M059J (cell line): ENCODE measurements around the gene RTCA. TPM values are rescaled to one million over a fixed set of nuclear protein-coding genes. Genes with fewer than 3 reads are reported as not detected.
"Not testable (repeated sequence)": the region's sequence is repeated elsewhere in the genome, so short reads cannot be mapped to it uniquely, and the experiment has no call there.

Experiments used
- DNase-seq: peaks from one replicate; pipeline ENCODE4 v3.0.0-alpha.2; 2012; ENCODE audit warnings: low read depth
- total RNA-seq: library from RNA; depleted of rRNA; stranded (reverse); fragments of >200 nt; shearing (Covaris generic); gene quantifications from 2 replicates; pipeline ENCODE4 v1.2.3, GENCODE V29; 2014; rRNA removed

Gene RTCA
- 45.5 and 52.7 TPM in 2 replicates for total RNA-seq

- DNase-seq = peak; percentile 97
These were observed at the start of gene RTCA for GRCh38 chr1:100265931-100266740. Gene RTCA, plus strand, starts transcription at chr1:100266216. Its CDS starts 160 bp downstream, at chr1:100266376.

DNA sequence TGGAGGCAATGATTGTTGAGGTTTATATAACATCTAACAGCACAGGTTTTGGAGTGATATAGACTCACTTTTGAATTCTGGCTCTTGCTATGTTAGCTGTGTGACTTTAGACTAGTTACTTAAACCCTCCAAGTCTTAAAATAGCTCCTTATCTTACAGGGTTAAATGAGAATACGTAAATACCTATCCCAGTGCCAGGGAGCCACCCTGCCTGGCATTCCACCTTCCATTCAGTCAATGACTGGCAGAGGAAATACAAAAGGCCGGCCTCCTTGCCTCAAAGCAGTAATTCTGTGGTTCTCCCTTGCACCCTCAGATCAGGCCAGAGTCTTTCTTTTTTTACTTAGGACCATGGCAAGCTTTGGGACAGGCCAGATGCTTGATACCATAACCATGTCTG, 48.2 kb upstream of the RTCA start:
- no peak for DNase-seq

DNA sequence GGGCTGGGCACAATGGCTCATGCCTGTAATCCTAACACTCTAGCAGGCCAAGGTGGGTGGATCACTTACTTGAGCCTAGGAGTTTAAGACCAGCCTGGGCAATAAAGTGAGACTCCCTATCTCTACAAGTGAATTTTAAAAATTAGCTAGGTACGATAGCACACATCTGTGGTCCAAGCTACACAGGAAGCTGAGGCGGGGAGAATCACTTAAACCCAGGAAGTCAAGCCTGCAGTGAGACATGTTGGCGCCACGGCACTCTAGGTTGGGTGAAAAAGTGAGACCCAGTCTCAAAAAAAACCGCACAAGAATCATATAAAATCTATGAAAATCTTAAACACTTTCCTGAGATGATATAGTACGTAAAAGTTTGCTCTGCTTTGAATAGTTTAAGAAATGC, 46.6 kb upstream of the RTCA start:
- no peak for DNase-seq

- peak; percentile 12 for DNase-seq
These were observed 46.1 kb upstream of the RTCA start for GRCh38 chr1:100219883-100220282.

DNA sequence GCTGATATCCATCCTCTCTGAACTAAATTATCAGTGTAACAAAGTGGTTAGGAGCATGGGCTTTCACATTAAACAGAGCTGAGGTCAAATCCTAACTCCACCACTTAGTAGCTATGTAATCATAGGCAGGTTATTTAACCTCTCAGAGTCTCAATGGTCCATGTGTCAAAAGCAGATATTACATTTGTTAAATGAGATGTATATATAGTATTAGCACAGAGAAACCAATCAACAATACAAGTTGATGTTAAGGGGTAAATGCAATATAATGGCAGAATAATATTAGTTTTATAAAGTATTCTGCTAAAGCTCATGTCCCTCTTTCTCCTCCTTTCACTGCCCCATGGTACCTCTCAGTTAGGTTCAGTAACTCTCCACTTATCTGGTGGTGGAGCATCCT, 43.6 kb upstream of the RTCA start:
- DNase-seq = no peak

DNA sequence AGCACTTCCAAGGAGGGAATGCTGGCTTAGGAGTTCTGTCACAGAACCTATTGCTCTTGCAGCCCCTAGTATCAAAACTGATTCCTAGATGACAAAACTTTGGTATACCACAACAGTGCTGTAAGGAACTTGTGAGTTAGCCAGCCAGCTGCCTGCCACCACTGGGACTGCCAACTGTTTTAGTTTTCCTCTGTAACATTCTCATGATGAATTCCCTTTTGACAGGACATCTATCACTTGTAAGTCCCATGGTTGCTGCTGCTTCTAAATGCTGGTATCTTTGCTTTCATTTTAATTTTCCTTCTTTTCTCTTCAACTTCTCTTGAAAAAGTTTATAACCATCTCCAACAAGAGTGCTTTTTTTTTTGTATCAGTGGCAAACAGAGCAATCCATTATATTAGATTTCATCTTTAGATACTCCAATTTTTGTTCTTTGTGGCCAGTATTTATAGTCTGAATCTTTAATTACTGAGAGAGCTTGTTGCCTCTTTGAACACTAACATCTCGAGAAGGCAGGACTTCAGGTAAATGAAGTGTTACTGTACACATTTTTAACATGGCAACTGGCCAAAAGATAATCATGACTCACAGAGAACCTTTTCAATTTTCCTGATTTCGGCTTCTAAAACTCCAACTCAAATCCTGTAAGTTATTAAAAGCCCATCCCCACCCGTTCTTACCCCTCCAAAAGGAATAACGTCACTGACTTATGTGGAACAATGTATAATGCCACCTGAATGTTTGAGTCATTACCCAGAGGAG, 36.2 kb upstream of the RTCA start:
- DNase-seq = no peak

DNA sequence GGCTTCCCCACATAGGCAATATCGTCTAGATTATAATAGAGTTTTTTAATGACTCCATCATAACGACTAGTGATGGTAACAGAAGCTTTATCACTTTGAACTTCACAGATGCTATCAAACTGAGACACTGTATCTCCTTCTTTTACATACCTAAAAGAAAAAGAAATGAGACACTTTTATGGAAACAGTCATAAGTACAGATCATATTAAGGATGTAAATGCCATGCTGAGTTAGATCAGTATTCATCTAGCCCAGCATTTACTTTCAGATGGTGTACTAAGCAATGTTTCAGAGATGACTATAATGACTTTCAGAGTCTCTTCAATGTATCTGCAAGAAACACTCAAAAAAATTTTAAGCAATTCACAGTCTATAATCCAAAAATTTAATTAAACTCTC, 35.3 kb upstream of the RTCA start:
- DNase-seq = no peak

DNA sequence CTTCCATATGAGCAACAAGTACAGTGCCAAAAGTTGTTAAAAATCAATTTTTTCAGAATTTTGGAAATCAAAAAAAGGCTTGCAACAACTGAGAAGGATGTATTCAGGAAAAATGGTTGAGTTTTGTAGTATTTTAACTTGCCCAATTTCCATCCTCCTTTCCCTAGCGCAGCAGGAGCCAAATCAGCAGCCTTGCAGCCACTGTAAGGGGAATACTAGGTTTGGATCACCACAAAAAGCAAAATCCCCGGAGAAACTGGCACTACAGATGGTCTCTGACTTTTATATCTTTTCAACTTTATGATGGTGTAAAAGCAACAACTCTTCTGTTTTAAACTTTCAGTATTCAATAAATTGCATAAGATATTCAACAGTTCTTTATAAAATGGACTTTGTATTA, 34.3 kb upstream of the RTCA start:
- DNase-seq = no peak

DNA sequence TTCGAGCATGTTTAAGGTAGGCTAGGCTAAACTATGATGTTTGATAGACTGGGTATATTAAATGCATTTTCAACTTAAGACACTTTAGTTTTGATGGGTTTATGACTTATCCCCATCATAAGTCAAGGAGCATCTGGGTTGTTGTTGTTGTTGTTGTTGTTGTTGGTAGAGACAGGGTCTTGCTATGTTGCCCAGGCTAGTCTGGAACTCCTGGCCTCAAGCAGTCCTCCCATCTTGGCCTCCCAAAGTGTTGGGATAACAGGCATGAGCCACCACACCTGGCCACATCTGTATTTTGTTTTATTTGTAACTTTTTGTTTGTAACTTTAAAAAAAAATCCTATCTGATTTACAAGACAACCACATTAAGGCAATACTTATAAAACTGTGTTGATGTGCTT, 33.9 kb upstream of the RTCA start:
- no peak for DNase-seq

DNA sequence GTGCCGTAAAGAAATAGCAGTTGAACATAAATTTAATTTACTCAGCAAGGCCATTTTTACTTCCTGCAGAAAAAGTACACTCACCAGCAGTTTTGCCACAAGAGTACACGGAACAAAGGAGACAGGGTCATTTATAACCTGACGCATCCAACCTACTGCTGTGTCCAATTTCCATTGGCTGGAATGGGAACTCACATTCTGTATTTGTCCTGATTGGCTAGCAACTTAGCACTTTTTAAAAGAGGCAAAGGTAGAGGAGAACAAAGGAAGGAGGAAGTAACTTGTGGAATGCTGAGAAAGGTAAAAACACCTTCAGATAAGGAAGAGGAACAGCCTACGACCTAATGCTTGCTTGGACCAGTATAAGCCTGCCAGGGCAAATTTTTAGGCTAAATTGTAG, 32.5 kb upstream of the RTCA start:
- DNase-seq = not testable (repeated sequence)

GRCh38 chr1:100234432-100234831, 31.6 kb upstream of the RTCA start:
- DNase-seq = peak; percentile 5

DNA sequence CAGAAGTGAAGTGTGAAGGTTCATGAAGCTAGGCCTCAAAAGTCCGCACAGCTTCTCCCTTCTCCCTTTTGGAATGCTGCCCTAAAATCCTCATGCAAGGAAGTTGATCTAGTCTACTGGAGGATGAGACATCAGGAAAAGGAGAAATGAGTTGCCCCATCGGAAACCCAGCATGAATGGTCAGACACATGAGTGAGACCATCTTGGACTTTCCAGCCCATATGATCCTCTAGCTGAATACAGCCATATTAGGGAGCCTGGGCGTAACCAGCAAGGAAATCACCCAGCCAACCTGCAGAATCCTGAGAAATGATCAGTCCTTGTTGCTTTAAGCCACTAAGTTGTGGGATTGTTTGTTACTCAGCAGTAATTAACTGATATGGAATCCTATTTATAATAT, 28.9 kb upstream of the RTCA start:
- DNase-seq = no peak

- no peak for DNase-seq
These were observed 26.1 kb upstream of the RTCA start for GRCh38 chr1:100239961-100240360.

- no peak for DNase-seq
These were observed 25.4 kb upstream of the RTCA start for GRCh38 chr1:100240631-100241030.

- no peak for DNase-seq
These were observed 19.3 kb upstream of the RTCA start for GRCh38 chr1:100246738-100247137.

- DNase-seq = peak; percentile 8
These were observed 16.9 kb upstream of the RTCA start for GRCh38 chr1:100249155-100249536.

- DNase-seq = peak; percentile 96
These were observed 16.3 kb upstream of the RTCA start, which contains the start of gene DBT for GRCh38 chr1:100249537-100250257. Gene DBT, minus strand, starts transcription at chr1:100249834. Its CDS starts 14 bp downstream, at chr1:100249820.

- no peak for DNase-seq
These were observed 15.8 kb upstream of the RTCA start for GRCh38 chr1:100250264-100250663.

GRCh38 chr1:100250807-100251206, 15.2 kb upstream of the RTCA start:
- no peak for DNase-seq

- no peak for DNase-seq
These were observed 13.1 kb upstream of the RTCA start for GRCh38 chr1:100252901-100253300.

DNA sequence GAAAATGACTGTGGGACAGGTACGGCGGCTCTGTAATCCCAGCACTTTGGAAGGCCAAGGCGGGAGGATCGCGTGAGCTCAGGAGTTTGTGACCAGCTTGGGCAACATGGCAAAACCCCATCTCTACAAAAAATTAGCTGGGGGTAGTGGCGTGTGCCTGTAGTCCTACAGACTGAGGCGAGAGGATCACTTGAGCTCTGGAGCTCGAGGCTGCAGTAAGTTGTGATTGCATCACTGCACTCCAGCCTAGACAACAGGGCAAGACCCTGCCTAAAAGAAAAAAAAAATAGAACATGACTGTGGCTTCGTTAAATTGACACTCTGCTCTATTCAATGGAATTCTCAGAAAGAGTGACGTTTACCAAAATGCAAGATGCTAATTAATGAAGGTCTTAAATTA, 12.5 kb upstream of the RTCA start:
- DNase-seq = no peak

GRCh38 chr1:100256273-100256672, 9.7 kb upstream of the RTCA start:
- DNase-seq = not testable (repeated sequence)
